Esophagus muscularis mucosa (tissue), 4 donors: Measurements from ENCODE around the gene VRK1. TPM values are rescaled to one million over a fixed set of nuclear protein-coding genes. Genes with fewer than 3 reads are reported as not detected.

Source experiments
- DNase-seq: peaks from one replicate; pipeline ENCODE4 v3.0.0-alpha.2; 2017; ENCODE audit errors: extremely low spot score
- H3K27ac ChIP-seq, 4 donors: fragments of 200-600 bp; sonication (generic); replicated peaks in 1 of 4; 1 replicate in 3 of 4; 2 replicates in 1 of 4; pipeline ENCODE4 v1.5.1; 2016 to 2019; ENCODE audit warnings: mild to moderate bottlenecking in 1 of 4
- H3K27me3 ChIP-seq, 4 donors: fragments of 200-600 bp; sonication (generic); one replicate each; pipeline versions ENCODE4 v1.5.1 to v1.6.0; 2016 to 2019
- H3K36me3 ChIP-seq, 4 donors: fragments of 200-600 bp; sonication (generic); one replicate each; pipeline ENCODE4 v1.5.1; 2016 to 2019
- H3K4me1 ChIP-seq, 4 donors: fragments of 200-600 bp; sonication (generic); one replicate each; pipeline ENCODE4 v1.5.1; 2016 to 2019
- H3K4me3 ChIP-seq, 4 donors: fragments of 200-600 bp; sonication (generic); 1 replicate in 2 of 4; 2 replicates in 2 of 4; pipeline ENCODE4 v1.5.1; 2016 to 2019; ENCODE audit warnings: mild to moderate bottlenecking in 4 of 4, moderate library complexity in 1 of 4
- H3K9me3 ChIP-seq, 4 donors: fragments of 200-600 bp; sonication (generic); 1 replicate in 3 of 4; 2 replicates in 1 of 4; pipeline ENCODE4 v1.5.1; 2016 to 2019
- CTCF ChIP-seq, 3 experiments: fragments of 200-600 bp in 2 of 3; fragments of 450-650 bp in 1 of 3; sonication (generic) in 2 of 3; IDR thresholded peaks; one replicate each; pipeline ENCODE4 v1.5.1; 2017 to 2019; ENCODE audit warnings: antibody characterized with exemption in 3 of 3, mild to moderate bottlenecking in 2 of 3, moderate library complexity in 1 of 3
- EP300 ChIP-seq: sonication (generic); formaldehyde crosslinking; IDR thresholded peaks from one replicate; pipeline ENCODE4 v1.6.1; 2017; ENCODE audit warnings: antibody characterized with exemption
- POLR2A ChIP-seq: fragments of 450-650 bp; IDR thresholded peaks from one replicate; pipeline ENCODE4 v1.6.1; 2017; ENCODE audit warnings: antibody characterized with exemption, moderate library complexity, mild to moderate bottlenecking, low read depth
- POLR2AphosphoS5 ChIP-seq, 2 donors: sonication (generic); formaldehyde crosslinking; IDR thresholded peaks; one replicate each; pipeline ENCODE4 v1.6.1; 2017; ENCODE audit warnings: antibody characterized with exemption in 2 of 2
- WGBS: methylation state at CpG from one replicate; pipeline ENCODE4 v1.1.5; 2018; 5-methylcytosine and 5-hydroxymethylcytosine counted together
- intact Hi-C: fragments of 100-400 bp; cut with DNase I; formaldehyde crosslinking; loops from one replicate; pipeline ENCODE4 v1.15.1; 2023
- total RNA-seq, 4 donors: library from RNA; depleted of rRNA; stranded (reverse); fragments of >200 nt; gene quantifications; one replicate each; pipeline versions ENCODE4 v1.1.0 to v1.2.1, GENCODE V29; 2016

The VRK1 gene
- total RNA-seq, 4 donors from 2014 or later = 10.1 to 17.9 (median 14.3) TPM

DNA sequence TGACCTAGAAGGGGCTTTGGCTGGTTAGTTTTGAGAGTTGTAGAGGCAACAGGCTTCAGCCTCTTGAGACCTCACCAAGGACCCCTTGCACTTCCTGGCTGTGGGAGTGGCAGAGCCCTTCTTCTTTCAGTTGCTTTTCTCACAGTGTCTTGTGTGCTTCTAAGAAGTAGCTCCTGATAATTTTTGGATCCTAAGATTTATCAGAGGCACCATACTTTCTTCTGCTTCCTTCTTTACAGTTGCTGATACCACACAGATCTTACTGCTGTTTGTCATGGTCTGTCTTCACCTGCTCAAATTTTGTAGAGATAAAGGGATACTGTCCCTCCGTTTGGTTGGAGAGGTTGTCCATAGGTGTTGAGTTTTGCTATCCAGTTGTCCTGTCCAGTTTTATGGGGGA, 33.8 kb downstream of the VRK1 start:
- DNase-seq = no peak
- Histone ChIP-seq H3K4me1 (peaks cover 0 to 11% (median 3%) of the 10 kb centered on the region in 4 donors), H3K36me3 (peaks cover 0 to 18% (median 9%) of the 10 kb centered on the region in 4 donors), H3K27me3 (no peaks in the 10 kb centered on the region), H3K9me3 (peaks cover 0 to 4% (median 0%) of the 10 kb centered on the region in 4 donors), H3K27ac (no peak overlapping the region), H3K4me3 (no peak overlapping the region)
- 64% methylated on average over 1 of the region's 1 CpG for WGBS
- intact Hi-C loops = no loop called here
- TF ChIP-seq EP300 = no peak
- no peak for TF ChIP-seq POLR2AphosphoS5 (IDR thresholded peaks at IDR 0.05)
- TF ChIP-seq CTCF (IDR thresholded peaks at IDR 0.05) = no peak
- TF ChIP-seq POLR2A = no peak

GRCh38 chr14:96832351-96832750, 35.2 kb downstream of the VRK1 start:
- no peak for DNase-seq
- intact Hi-C loops = no loop called here
- WGBS = 91% methylated on average over 2 of the region's 2 CpGs
- Histone ChIP-seq H3K4me3 (no peak overlapping the region), H3K9me3 (peaks cover 0 to 4% (median 0%) of the 10 kb centered on the region in 4 donors), H3K4me1 (no peaks in the 10 kb centered on the region), H3K36me3 (peaks cover 0 to 32% (median 13%) of the 10 kb centered on the region in 4 donors), H3K27me3 (no peaks in the 10 kb centered on the region), H3K27ac (no peak overlapping the region)
- no peak for TF ChIP-seq POLR2A
- no peak for TF ChIP-seq CTCF (IDR thresholded peaks at IDR 0.05)
- no peak for TF ChIP-seq POLR2AphosphoS5 (IDR thresholded peaks at IDR 0.05)
- no peak for TF ChIP-seq EP300

DNA sequence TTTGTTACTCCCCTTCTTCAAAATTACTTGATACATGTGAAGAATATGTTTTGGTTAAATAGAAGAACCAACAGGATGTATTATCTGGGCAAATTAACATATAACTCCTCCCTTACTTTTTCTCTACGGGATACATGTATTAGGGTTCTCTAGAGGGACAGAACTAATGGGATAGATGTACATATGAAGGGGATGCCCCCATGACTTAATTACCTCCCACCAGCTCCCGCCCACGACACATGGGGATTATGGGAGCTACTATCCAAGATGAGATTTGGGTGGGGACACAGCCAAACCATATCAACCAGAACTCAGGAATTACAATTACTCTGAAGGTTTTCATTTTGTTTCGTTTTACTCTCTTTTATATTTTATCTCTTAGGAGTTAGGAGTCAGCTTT, 41.3 kb downstream of the VRK1 start:
- TF ChIP-seq POLR2AphosphoS5 (IDR thresholded peaks at IDR 0.05) = no peak
- no peak for TF ChIP-seq CTCF (IDR thresholded peaks at IDR 0.05)
- no peak for TF ChIP-seq EP300
- TF ChIP-seq POLR2A = no peak
- intact Hi-C loops = no loop called here
- 97% methylated on average over 4 of the region's 4 CpGs for WGBS
- Histone ChIP-seq H3K9me3 (no peaks in the 10 kb centered on the region), H3K4me1 (no peaks in the 10 kb centered on the region), H3K27me3 (no peaks in the 10 kb centered on the region), H3K27ac (no peak overlapping the region), H3K4me3 (no peak overlapping the region), H3K36me3 (peaks cover 0 to 41% (median 12%) of the 10 kb centered on the region in 4 donors)
- no peak for DNase-seq

- 98% methylated on average over 2 of the region's 2 CpGs for WGBS
Measured at GRCh38 chr14:96839251-96839650, 42.1 kb downstream of the VRK1 start.

More at GRCh38 chr14:96839251-96839650, 42.1 kb downstream of the VRK1 start:
- H3K9me3 ChIP-seq = no peaks in the 10 kb centered on the region
- no peak for DNase-seq
- H3K27me3 ChIP-seq = no peaks in the 10 kb centered on the region
- TF ChIP-seq CTCF (IDR thresholded peaks at IDR 0.05) (no peak), POLR2A (no peak), EP300 (no peak), POLR2AphosphoS5 (IDR thresholded peaks at IDR 0.05) (no peak)
- intact Hi-C loops = no loop called here
- peaks cover 0 to 34% (median 8%) of the 10 kb centered on the region in 4 donors for H3K36me3 ChIP-seq
- H3K4me3 ChIP-seq = no peak overlapping the region
- no peak overlapping the region for H3K27ac ChIP-seq
- H3K4me1 ChIP-seq = no peaks in the 10 kb centered on the region
